LNCAP (cell line): ENCODE results near the gene FLT3LG.

Experiments used
- TF ChIP-seq, protein P1 (sequence below): fragments of 450-650 bp; IDR thresholded peaks from 2 replicates; pipeline ENCODE4 v1.5.1; 2017; ENCODE audit warnings: mild to moderate bottlenecking

Gene FLT3LG

DNA sequence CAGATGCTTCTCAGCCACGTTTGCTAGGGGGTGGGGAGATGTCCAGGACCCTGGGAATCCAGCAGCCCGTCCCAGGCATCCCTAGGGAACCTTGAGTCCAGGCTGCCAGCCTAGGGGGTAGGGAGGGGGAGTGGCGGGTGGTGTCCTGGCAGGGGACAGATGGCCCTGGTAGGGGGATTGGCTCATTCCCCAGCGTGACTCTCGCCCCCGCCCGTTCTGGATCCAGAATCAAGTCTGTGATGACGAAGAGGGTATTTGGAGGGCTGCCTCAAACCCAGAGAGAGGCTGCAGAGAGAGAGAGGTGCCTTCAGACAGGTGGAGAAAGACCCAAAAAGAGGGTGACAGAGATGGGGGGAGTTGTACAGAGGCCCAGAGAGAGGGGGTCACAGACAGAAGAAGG is 36.8 kb upstream of the FLT3LG start:
- TF ChIP-seq, protein P1, sequence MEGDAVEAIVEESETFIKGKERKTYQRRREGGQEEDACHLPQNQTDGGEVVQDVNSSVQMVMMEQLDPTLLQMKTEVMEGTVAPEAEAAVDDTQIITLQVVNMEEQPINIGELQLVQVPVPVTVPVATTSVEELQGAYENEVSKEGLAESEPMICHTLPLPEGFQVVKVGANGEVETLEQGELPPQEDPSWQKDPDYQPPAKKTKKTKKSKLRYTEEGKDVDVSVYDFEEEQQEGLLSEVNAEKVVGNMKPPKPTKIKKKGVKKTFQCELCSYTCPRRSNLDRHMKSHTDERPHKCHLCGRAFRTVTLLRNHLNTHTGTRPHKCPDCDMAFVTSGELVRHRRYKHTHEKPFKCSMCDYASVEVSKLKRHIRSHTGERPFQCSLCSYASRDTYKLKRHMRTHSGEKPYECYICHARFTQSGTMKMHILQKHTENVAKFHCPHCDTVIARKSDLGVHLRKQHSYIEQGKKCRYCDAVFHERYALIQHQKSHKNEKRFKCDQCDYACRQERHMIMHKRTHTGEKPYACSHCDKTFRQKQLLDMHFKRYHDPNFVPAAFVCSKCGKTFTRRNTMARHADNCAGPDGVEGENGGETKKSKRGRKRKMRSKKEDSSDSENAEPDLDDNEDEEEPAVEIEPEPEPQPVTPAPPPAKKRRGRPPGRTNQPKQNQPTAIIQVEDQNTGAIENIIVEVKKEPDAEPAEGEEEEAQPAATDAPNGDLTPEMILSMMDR: no peak

- TF ChIP-seq, protein P1: no peak
Measured at GRCh38 chr19:49438261-49438660, 35.8 kb upstream of the FLT3LG start.

DNA sequence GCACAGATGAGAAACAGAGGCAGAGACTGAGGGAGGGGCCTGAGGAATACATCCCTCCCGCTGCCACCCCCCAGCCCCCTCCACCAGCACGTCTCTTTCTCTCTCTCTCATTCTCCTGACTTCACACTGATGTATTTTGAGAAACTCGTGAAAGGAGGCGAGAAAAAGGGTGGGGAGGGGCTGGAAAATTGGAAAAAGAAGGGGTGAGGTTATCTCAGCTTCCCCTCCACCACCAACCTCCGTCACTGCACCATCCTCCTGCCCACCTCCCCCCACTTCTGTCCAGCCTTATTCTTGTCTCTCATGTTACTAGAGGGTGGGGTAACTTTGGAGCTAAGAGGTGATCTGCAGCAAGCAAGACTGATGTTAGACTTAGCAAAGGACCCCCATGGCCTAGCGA is 34.2 kb upstream of the FLT3LG start:
- TF ChIP-seq, protein P1: no peak

DNA sequence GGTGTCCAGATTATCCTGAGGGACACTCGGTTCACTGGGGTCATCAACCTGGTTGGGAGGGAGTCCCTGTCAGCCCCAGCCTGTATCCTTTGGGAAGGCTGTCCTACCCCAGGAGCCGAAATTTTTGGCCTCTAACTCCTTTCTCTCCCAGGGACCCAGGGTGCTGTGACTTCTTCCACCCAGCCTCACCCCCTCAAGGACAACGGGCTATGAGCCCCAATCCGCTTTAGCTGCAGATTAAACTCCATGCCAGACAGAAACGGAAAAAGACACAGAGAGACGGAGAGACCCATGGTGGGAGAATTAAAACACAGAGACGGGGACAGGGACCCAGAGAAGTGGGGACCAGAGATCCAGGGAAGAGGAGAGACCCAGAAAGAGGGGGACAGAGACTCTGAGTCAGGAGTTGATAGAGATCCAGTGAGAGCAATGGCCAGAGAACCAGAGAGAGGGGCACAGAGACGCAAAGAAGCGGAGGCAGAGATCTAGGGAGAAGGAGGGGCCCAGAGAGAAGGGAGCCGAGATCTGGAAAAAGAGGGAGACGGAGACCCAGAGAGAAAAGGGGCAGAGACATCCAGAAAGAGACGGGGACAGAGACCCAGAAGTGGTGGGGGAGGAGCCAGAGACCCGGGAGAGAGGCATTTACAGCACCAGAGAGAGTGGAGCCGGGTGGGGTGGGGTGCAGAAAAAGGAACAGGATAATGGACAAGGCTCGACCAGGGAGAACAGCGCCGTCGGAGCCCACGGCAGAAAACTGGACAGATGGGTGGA is 33.4 kb upstream of the FLT3LG start:
- TF ChIP-seq, protein P1: no peak

GRCh38 chr19:49441210-49441959 is 32.6 kb upstream of the FLT3LG start, which contains the start of gene SLC17A7:
SLC17A7 (minus strand) TSS chr19:49441527; CDS start chr19:49441379, 148 bp downstream.
- TF ChIP-seq, protein P1: no peak

GRCh38 chr19:49441960-49442350 is 32.1 kb upstream of the FLT3LG start:
- TF ChIP-seq, protein P1: no peak

- TF ChIP-seq, protein P1: no peak
Measured at GRCh38 chr19:49442354-49442753, 31.7 kb upstream of the FLT3LG start.
